HG03108 (cell line): ENCODE data around the gene MICB.
"Not testable (repeated sequence)": the region's sequence is repeated elsewhere in the genome, so short reads cannot be mapped to it uniquely, and the experiment has no call there.

Experiments used
- ATAC-seq: cut with Tn5 transposase; IDR thresholded peaks from one replicate; pipeline ENCODE4 v1.9.1; 2021; ENCODE audit warnings: moderate library complexity; ENCODE audit not compliant: unreplicated experiment

MICB gene

GRCh38 chr6:31535538-31536324 lies 37.8 kb downstream of the MICB start:
- ATAC-seq: no peak

GRCh38 chr6:31538805-31539400 lies 41.0 kb downstream of the MICB start:
- ATAC-seq: no peak

GRCh38 chr6:31540640-31541039 lies 42.7 kb downstream of the MICB start:
- ATAC-seq: no peak

- ATAC-seq: no peak
Measured at GRCh38 chr6:31541059-31541657, 43.2 kb downstream of the MICB start.

GRCh38 chr6:31541658-31542521 lies 43.9 kb downstream of the MICB start, which contains the start of gene DDX39B:
DDX39B (minus strand) TSS chr6:31542003; CDS start chr6:31540532, 1,471 bp downstream.
- ATAC-seq: peak; percentile 41

GRCh38 chr6:31543639-31544038 lies 45.7 kb downstream of the MICB start:
- no peak for ATAC-seq

GRCh38 chr6:31544676-31545075 lies 46.7 kb downstream of the MICB start:
- ATAC-seq: no peak

GRCh38 chr6:31545291-31545690 lies 47.3 kb downstream of the MICB start:
- no peak for ATAC-seq

- ATAC-seq: peak; percentile 40
Measured at GRCh38 chr6:31546339-31546957, 48.5 kb downstream of the MICB start, which contains the start of gene ATP6V1G2. ATP6V1G2 (minus strand) TSS chr6:31546608; CDS start chr6:31546559, 49 bp downstream.

GRCh38 chr6:31546958-31547726 lies 49.2 kb downstream of the MICB start, which contains the start of gene NFKBIL1:
NFKBIL1 (plus strand) TSS chr6:31547608; CDS start chr6:31547695, 87 bp downstream.
- ATAC-seq: peak; percentile 54

GRCh38 chr6:31547727-31548543 lies 50.0 kb downstream of the MICB start:
- no peak for ATAC-seq

GRCh38 chr6:31548544-31548873 lies 50.6 kb downstream of the MICB start:
- no peak for ATAC-seq

- not testable (repeated sequence) for ATAC-seq
Measured at GRCh38 chr6:31551371-31551770, 53.4 kb downstream of the MICB start.

GRCh38 chr6:31556307-31556706 lies 58.4 kb downstream of the MICB start:
- no peak for ATAC-seq

GRCh38 chr6:31557443-31558317 lies 59.7 kb downstream of the MICB start:
- ATAC-seq: no peak

GRCh38 chr6:31558318-31558625 lies 60.3 kb downstream of the MICB start:
- no peak for ATAC-seq

GRCh38 chr6:31558631-31559500 lies 60.9 kb downstream of the MICB start:
- no peak for ATAC-seq
